Mammary epithelial cell (primary cell): Measurements from ENCODE around the gene AOAH.

Experiments used
- CTCF ChIP-seq, 2 donors: IDR thresholded peaks in 1 of 2; conservative IDR thresholded peaks in 1 of 2; 2 replicates each; pipeline ENCODE4 v1.5.1; 2011 to 2012; ENCODE audit warnings: inconsistent platforms in 2 of 2, low read length in 2 of 2, mild to moderate bottlenecking in 2 of 2, control low read depth in 1 of 2, low read depth in 1 of 2; ENCODE audit not compliant: insufficient read depth in 1 of 2; ENCODE audit errors: extremely low read depth in 1 of 2
- EZH2 ChIP-seq: IDR thresholded peaks from 2 replicates; pipeline ENCODE4 v1.6.1; 2012; ENCODE audit warnings: low read length, inconsistent platforms, borderline replicate concordance

DNA sequence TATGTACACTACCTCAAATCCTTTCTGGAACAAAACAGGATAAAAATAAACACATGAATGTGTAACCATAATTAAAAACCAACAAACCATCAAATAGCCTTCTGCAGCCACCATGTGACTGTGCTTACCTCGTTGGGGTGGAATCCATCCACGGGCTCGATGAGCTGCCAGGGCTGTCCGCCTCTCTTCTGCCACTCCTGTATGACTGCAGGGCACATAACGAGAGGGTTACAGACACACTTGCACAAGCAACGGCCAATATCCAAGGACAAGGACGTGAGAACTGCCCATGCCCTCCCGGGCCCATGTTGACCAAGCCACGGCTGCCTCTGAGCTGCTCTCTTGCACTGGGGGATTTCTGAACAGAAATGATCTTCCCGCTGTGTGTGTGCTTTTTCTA, 202.4 kb downstream of the AOAH start:
- TF ChIP-seq CTCF (conservative IDR thresholded peaks at IDR 0.05 in 1 of 2, IDR thresholded peaks at IDR 0.05 in 1 of 2; ENCODE audit: extremely low read depth in 1 of 2, insufficient read depth in 1 of 2, low read depth in 1 of 2, low read length in 2 of 2) (no peak), EZH2 (no peak)
